SH-SY5Y (cell line): Measurements from ENCODE around the gene NPLOC4.

Experiments used
- GATA2 ChIP-seq: IDR thresholded peaks from 2 replicates; pipeline ENCODE4 v1.6.1; 2011; ENCODE audit warnings: mild to moderate bottlenecking, low read depth, low read length
- GATA3 ChIP-seq: IDR thresholded peaks from 2 replicates; pipeline ENCODE4 v1.6.1; 2011; ENCODE audit warnings: low read depth, mild to moderate bottlenecking, low read length, moderate library complexity

GRCh38 chr17:81556175-81556691 is 80.7 kb downstream of the NPLOC4 start:
- no peak for TF ChIP-seq GATA2
- no peak for TF ChIP-seq GATA3
